HG03039 (cell line): Measurements from ENCODE around the gene XRCC4.
"Not testable (repeated sequence)": the region's sequence is repeated elsewhere in the genome, so short reads cannot be mapped to it uniquely, and the experiment has no call there.

Experiments used
- ATAC-seq: cut with Tn5 transposase; IDR thresholded peaks from one replicate; pipeline ENCODE4 v1.9.1; 2021; ENCODE audit warnings: mild to moderate bottlenecking, moderate library complexity; ENCODE audit not compliant: unreplicated experiment

XRCC4 gene

DNA sequence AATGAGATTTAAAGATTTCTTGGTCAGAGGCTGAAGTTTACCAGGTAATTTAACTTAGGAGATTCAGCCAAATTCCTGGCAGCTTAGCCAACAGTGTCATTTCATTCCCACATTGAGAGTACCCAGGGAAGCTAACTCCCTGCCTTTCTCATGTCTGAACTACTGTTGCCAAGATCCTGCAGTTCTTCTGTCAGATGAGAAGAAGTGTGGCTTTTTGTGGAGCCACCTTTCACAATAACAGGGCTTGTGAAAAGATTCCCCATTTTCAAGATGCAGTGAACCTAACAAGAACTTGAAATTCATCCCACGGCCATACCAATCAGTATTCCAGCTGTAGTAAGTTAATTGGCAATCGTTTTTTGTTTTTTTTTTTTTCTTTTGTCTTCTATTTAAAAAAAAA, 176.4 kb downstream of the XRCC4 start:
- no peak for ATAC-seq

DNA sequence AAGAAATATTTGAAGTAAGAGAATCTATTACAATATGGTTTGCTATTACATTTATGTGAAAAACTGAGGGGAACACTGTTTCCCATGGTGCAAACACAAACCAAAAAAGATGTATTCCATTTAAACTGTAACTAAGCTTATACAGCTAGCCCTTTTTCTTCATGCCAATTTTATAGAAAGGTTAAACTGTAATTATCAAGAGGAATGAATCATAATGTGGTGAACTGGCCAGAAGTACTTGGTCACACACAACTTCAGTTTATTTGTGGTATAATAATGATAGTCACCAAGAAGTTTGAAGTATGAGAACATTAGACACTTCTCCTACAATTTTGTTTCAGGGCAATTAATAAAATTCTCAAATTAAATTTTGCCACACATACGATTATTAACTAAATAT, 177.9 kb downstream of the XRCC4 start:
- no peak for ATAC-seq

DNA sequence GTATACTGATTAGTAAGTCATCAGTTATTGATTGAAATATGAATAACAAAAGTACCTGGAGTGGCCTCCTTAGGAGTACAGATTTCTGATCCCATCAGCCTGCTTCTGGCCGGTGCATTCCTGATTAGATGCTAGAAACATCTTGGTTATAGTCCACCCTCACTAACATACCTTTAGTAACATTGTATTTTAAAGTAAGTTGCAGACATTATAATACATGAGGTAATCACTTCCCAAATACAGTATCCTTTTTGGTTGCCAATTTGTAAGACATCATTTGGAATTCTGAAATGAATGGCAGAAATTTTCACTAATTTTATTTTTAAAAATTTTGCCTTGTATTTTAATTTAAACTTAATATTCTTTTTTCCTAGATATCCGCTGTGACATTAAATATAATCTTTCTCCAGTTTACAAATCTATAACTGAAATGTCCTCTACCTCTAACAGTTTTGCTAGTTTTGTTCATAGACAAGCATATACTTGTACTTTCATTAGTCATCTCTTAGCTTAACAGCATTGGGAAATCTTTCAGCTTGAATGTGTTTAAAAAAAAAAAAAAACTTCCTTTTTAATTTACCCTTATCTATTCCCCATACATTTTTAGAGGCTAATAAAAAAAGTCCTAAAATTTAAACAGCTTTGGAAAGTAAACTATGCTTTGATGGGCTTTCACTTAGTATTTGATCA, 178.9 kb downstream of the XRCC4 start:
- no peak for ATAC-seq

DNA sequence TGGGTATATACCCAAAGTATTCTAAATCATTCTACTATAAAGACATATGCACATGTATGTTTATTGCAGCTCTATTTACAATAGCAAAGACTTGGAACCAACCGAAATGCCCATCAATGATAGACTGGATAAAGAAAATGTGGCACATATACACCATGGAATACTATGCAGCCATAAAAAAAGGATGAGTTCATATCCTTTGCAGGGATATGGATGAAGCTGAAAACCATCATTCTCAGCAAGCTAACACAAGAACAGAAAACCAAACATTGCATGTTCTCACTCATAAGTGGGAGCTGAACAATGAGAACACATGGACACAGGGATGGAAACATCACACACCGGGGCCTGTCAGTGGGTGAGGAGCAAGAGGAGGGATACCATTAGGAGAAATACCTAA, 180.3 kb downstream of the XRCC4 start:
- not testable (repeated sequence) for ATAC-seq

DNA sequence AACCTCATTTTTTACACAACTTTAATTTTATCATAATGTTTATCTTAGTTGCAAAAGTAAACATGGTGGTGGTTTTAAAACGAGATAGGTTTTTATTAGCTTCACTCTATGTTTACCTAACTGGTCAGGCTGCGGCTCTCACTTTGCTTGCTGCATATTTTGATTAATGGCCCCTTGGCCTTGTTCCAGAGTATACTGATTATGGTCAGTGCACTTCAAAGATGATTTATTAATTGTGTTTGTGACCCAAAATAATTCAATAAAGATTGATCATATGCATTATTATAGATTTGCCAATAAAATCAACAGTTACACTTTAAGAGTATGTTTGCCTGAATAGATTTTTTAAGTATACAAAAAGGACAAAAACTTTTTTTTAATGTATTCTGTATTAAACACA, 188.0 kb downstream of the XRCC4 start:
- ATAC-seq: no peak

DNA sequence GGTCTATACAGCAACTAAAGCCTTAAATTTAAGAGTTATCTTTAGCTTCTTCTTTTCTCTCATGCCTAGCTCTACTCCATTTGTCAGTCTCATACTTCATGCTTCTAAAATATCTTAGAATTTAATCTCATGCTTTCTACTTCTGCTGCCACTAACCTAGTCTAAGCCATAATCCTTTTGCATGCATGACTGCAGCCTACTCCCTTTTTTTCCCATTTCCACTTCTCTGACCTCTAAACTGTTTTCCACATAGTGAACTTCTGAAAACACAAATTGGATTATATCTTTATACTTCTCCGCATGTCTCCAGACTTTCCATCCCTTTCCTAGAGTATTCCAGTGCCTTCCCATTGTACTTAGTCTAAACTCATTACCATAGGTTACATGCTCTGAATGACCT, 193.0 kb downstream of the XRCC4 start:
- no peak for ATAC-seq

DNA sequence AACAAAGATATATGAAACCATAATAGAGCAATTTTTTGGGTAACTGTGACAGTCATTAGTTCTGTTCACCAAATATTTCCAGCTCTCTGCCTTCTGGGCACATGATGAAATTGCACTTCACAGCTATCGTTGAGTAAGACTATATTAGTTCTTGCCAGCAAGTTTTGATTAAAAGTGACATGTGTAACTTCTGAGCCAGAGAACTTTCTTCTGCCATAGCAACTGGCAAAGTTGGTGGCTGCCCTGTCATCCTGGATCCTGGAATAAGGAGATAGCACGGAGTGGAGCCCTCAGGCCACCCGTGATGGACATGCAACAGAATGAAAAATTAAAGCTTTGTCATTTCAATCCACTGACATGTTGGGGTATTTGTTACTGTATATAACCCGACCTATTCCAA, 199.8 kb downstream of the XRCC4 start:
- ATAC-seq: no peak

DNA sequence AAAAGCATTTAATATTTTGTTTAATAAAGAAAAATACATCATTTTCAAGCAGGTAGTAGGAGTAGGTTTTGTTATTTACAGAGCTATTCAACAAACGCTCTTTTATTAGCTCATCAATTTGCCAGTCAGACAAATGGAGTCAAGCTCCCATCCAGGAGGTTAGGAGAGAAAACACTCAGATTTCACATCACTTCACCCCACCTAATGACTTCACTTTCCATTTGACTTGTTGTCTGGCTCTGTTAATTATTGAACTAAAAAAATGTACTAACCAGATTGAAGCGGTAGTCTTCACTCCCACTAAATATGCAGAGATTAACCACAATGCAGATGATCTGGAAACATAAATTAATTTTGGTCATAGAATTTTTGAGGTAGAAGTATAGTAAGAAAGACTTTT, 200.6 kb downstream of the XRCC4 start:
- ATAC-seq: no peak

DNA sequence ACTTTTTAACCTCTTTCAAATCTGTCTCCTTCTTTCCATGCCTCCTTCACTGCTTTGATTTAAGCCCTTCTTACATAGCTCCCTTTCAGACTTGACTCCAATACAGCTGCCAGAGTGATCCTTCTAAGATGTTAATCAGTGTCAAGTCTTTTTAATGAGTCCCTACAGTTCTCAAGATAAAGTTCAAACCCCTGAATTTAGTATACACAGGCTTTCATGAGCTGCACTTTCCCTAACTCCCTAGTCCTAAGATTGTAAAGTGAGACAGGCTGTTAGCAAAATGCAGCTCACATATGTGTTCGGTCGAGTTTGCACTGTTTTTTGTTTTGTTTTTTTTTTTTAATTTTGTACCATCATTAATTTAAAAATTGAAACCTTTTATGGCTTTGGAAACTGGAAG, 203.8 kb downstream of the XRCC4 start:
- ATAC-seq: no peak

DNA sequence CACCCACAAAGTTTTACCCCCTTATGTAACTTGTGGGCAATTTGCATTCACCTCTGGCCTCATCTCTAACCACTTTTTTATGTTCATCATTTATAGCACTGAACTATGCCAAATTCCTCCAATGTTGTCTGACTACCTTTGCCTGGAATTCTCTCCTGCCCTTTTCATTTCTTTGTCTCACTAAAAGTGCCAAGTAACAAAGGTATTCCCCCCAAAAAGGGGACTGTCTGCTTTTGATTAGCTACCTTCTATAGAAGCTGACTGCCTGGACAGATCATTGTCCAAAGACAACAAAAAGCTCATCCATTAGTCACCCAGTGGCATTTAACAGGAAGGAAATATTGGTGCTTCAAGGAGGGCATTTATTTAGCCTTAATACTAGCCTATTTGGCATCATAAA, 204.3 kb downstream of the XRCC4 start:
- ATAC-seq: no peak

DNA sequence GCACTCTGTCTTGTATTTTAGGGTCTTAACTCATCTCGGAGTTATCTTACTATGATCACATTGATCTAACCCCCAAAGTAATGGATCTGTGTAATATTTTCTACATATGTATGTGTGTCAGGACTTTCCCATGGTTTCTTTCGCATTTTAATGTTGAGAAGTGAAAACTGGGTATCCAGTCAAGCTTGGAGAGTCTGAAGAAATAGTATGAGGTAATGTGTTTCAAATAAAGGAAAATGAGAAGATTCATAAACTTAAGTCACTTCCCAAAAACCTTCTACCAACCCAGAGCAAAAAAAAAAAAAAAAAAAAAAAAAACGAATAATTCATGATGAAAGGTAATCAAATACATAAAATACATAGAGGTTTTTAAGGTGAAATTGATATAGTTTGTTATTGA, 206.4 kb downstream of the XRCC4 start:
- ATAC-seq: no peak

DNA sequence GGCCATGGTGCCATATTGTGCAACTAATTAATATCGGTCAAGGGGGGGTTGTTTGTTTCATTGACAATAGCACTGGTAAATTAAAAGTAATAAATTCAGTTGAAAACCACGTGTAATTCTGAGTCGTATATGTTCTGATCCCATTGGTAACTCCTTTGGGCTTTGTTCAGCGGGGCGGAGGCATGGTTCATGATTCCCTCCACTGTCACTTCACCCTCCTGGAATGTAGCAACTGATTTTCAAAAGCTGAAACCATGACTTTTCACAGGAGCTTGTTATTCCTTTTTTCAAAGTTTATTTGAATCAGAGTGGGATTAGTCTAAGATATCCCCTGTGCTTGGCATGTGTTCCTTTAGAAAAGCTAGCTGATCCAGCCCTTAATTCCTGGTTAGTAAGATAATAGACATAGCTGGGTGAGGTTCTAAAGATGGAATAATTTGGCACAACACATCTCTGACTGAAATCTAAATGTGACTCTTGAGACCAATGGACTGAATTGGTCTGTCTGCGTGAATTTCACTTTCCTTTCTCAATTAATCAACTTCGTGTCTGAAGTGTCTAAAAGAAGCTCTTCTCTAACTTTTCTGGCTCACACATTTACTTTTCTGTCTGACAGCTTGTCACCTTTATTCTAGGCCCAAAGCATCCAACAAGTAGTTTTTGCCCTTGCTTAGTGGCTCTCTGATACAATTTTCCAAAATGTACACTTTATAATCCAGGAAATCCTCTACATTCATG, 208.5 kb downstream of the XRCC4 start:
- no peak for ATAC-seq

DNA sequence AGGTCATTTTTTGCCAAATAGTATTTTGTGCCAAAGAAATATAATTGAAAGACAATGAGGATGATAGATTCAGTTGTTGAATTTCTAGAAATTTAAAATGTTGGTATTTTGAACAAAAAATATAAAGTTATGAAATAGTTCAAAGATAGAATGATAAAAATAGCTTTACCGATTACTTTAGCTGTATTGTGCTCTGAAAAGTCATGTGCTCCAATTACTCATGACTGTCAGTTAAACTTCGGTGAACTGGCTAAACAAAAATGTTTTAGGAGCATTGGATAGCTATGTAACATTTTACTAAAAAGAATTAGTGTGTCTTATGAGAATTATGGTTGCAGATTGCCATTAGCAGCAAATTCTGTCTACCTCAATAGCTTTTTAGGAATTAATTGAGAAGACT, 216.9 kb downstream of the XRCC4 start:
- ATAC-seq: no peak

DNA sequence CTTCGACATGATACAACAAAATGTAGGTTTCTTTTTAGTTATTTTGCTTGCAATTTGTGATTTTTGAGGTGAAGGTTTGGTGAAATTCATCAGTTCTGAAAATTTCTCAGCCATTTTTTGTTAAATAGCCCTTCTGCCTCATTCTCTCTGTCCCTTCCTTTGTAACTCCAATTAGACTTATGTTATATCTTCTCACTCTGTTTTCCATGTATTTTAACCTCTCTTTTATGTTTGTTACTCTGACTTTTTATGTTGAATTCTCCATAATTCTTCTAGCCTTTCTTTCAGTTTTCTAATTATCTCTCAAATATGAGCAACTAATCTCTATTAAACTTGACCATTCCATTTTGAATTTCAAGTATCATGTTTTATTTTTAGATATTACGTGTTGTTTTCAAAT, 222.0 kb downstream of the XRCC4 start:
- ATAC-seq: no peak

DNA sequence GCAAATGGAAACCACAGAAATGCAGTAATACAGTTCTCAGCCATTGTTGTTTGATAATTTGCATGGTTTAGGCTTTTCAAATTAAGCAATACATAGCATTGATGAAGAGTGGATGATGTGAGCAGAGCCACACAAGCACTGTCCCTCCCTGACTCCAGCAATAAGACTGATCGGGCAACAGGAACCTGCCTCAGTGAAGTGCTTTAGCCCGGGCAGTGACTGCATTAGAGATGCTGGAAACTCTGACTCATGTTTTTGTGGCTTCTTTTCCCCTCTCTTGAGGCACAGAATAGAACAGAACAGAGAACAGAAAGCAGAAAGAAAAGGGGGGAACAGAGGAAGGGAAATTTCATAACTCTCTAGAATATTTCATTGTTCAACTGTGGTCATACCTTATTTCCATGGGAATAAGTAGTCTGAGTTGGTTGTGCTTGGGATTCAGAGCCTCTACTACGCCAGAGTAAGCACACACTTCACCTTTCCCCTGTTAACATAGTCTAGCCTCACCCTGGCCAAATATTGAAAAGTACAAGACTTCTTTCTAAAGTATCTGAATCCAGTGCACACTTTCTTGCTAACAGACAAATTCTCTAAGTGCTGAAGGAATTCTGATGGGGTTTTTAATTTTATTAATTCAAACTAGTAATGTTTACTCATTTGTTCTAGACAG, 229.4 kb downstream of the XRCC4 start:
- ATAC-seq: peak; percentile 98

DNA sequence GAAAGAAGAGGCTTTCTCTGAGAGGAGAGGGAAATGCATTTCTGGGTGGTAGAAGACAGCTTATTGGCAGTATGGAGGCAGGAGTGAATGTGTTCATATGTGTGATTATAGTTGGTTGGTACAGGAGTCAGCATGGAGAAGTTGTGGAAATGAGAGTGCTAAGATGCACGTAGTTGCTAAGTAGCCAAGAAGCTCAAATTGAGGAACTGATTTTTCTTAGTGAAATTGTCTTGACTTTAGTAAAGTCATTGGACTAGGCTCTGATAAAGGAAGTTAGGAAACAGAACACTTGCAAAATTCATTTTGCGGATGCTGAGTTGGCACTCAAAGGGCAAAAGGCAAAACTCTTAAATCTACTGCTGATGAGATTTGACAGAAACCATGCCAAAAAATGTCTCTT, 235.3 kb downstream of the XRCC4 start:
- no peak for ATAC-seq

DNA sequence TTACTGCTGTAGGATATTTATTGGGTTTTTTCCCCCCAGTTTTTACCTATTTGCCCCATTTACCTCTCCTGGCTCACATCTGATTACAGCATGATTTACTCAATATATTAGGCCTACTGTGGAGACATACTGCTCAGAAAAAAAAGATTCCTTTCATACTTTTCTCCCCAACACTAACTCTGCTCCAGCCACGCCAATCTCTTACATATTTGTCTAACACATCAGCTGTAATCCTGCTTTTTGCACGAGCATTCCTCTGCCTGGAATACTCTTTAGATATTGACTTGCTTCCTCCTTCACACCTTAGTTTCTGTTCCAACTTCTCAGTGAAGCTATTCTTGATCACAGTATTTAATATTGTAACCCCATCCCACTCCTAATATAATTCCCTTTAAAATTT, 236.1 kb downstream of the XRCC4 start:
- no peak for ATAC-seq

DNA sequence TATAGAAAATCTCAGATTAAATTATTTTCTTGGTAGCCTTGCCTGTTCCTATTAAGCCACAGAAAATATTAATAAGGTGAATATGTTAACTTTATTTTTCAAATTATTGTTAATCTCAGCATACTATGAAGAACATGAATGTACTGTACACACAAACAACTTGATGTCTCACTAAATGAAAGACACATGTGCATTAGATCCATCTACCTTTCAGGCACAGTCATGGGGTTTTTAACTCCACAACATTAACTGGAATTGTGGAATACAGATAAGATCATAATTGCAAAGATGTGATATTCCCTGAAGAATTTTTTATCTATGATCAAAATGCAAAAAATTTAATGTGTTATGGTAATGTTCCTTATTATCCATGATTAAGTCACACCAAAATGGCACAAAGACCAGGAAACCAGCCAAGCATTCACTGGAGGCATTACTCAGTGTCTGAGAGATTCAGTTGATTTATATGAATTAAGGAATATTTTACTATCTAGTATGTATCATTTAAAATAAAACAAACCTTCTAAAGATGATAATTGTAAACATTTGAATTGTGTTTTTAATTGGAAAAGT, 244.2 kb downstream of the XRCC4 start:
- no peak for ATAC-seq

DNA sequence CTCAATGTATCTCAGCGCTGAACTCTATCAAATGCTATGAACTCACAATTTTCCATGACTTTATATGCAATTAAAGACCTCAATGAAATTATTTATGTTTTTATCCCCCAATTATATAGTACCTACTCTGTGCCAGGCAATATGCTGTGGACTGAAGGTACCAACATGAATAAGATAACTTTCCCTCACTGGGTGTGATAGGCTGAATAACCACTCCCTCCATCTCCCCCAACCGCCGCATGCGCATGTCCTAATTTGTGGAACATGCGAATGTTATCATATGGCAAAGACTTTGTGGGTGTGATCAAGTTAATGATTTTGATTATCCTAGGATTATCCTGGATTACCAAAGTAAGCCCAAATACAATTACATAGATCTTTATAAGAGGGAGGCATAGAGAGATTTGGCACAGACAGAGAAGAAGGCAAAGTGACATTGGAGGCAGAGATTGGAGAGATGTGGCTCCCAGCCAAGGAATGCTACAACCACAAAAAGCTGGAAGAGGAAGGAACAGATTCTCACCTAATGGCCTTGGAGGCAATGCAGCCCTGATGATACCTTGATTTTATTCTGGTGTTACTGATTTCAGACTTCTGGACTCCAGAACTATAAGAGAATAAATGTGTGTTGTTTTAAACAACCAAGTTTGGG, 245.1 kb downstream of the XRCC4 start:
- ATAC-seq: no peak

DNA sequence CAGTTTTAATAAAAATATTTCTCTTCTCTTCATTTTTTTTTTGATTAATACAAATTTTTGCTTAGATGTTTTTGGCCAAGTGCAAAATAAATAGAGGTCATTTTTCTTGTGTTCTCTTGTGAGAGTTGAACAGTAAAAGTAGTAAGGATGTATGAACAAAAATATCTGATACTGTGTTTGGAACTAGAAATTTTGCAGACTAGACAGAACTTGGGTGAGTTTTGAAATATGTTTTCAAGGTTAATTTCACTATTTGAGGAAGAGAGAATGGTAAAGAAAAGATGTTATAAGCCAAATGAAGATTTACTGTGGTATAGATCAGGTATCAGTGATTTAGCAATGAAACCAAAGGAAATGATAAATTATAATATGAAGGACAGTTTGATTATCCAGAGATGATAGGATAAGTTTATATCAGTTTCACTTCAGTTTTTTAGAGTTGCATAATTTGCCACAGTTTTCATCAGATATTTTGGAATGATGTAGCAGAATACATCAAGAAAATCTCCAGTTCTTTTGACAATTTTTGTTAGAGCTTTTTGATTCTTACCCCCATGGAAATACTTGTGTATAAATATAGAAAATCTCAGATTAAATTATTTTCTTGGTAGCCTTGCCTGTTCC, 246.3 kb downstream of the XRCC4 start:
- no peak for ATAC-seq

DNA sequence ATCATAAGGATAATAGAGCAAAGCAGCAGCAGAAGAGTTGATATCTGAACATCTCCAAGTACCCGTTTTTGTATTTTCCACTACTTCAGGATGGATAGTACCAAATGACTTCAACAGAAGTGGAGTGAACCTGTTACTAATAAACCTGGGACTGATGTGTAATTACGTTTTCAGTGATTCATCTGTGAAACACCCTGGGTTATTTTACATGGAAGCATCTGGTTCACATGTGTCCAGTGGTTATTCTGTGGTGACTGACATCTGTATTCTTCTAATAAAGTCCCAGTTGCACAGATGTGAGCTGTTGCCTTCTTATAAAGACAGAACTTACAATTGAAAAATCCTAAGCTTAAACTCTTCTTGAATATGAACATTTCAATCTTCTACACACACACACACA, 254.5 kb downstream of the XRCC4 start:
- no peak for ATAC-seq
